ENCODE data around the gene CHD2.
"Not testable (repeated sequence)": the region's sequence is repeated elsewhere in the genome, so short reads cannot be mapped to it uniquely, and the experiment has no call there.

Gene CHD2

GRCh38 chr15:93036951-93037819 is 137.1 kb downstream of the CHD2 start:
- intact Hi-C loops (cut with DNase I) = no loop called here

DNA sequence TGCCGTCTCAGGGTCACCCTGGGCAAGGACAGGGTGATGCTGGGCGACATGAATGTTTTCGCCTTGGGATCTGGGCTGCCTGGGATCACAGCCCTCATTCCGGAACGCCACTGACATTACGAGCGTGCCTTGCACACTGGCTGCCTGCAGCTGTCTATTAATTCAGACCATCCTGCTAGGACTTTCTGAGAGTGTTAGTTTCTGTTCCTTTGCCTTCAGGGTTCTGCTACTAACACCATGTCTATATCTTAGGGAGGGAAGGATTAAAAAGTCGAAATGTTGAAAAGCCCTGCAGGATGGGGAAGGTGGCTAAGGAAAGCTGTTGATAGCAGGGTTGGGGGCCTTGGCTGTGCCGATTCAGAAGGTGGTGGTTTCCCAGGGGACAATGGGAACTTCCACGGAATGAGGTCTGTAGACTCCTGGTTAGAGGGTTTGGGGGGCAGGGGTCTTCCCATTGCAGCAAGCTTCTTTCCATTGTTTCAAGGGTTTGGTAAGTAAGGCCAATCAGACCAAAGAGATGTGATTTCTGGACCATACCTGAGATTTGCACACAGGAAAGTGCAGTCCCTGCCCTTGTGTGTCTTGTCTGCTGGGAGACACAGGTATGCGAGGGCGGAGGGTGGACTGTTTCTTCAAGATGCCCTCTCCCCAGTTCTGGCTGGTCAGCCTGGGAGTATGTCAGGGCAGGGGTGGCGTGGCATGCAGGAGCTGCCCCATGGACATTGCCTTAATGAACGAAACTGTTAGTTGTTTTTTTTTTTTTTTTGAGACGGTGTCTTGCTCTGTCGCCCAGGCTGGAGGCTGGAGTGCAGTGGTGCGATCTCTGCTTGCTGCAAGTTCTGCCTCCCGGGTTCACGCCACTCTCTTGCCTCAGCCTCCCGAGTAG is 137.9 kb downstream of the CHD2 start:
- peak in 9 of 42 donors; percentile 3 to 31 (median 9) for DNase-seq

More at GRCh38 chr15:93036951-93037819, 137.1 kb downstream of the CHD2 start:
- DNase-seq = peak in 40 of 42 donors; percentile 25 to 83 (median 63)

GRCh38 chr15:93039562-93040287 is 139.6 kb downstream of the CHD2 start:
- DNase-seq = peak in 2 of 42 donors; percentile 3 to 15
- intact Hi-C loops (cut with DNase I) = not testable (repeated sequence)

More for the DNA sequence above, 137.9 kb downstream of the CHD2 start:
- intact Hi-C loops (cut with DNase I) = no loop called here

DNA sequence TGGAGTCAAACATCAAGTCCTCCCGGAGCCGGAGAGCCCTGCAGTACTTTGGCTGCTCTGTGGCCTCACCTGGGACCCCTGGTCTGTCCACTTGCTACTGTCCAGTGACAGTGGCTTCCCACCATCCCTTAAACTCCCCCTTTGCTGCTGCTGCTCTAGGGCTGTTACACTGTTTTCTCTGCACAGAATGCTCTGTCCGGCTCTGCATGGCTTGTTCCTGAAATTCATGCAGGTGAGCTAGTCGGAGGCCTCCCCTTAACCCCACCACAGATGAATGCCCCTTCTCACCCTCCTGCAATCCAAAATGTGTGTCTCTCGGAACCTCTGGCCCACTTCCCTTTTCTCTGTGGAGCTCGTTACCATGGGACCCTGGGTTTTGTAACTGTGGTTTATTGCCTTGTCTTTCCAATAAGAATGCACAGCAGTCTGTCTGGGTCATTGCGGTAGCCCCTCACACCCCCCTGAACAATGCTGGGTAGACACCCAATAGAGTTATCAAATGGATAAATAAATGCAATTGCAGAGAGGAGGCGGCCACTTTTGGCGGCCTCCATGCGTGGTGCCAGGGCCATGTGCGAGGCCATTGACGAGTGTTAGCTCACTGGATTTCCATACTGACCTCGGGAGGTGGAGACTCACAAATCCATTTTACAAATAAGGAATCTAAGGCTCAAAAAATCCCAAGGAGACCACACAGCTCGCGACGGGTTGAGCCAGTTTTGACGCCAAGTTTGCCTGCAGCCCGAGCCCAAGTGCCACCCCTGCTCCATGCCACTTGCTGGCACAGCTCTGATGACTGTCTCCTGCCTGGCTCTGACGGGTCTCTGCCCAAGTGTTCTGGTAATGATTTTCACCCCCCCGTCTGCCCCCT is 140.4 kb downstream of the CHD2 start:
- intact Hi-C loops (cut with DNase I) = no loop called here
- DNase-seq = peak in 5 of 42 donors; percentile 7 to 30 (median 15)

GRCh38 chr15:93041159-93041547 is 141.0 kb downstream of the CHD2 start:
- peak in 1 of 42 donors; percentile 13 for DNase-seq

DNA sequence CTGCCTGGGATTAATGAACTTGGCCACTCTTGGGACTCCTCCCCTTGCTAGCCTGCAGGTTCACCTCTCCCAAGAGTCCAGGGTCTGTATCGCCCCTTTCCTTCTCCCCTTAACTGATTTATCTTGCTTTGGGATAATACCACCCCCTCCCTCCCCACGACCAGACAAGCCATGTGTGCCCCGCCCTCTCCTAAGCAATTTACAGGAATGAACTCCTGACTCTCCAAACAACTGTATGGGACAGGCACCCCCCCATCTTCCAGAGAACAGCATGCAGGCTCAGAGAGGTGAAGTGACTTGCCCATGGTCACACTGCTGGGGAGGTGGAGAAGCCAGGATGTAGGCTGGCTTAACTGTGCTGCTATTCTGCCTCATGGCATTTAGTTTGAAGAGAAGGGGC is 142.1 kb downstream of the CHD2 start:
- intact Hi-C loops (cut with DNase I) = no loop called here
- peak in 1 of 42 donors; percentile 0 for DNase-seq

More at GRCh38 chr15:93041159-93041547, 141.0 kb downstream of the CHD2 start:
- intact Hi-C loops (cut with DNase I) = no loop called here

- no peak for DNase-seq
- intact Hi-C loops (cut with DNase I) = no loop called here
Measured at GRCh38 chr15:93042691-93043378, 142.7 kb downstream of the CHD2 start.

DNA sequence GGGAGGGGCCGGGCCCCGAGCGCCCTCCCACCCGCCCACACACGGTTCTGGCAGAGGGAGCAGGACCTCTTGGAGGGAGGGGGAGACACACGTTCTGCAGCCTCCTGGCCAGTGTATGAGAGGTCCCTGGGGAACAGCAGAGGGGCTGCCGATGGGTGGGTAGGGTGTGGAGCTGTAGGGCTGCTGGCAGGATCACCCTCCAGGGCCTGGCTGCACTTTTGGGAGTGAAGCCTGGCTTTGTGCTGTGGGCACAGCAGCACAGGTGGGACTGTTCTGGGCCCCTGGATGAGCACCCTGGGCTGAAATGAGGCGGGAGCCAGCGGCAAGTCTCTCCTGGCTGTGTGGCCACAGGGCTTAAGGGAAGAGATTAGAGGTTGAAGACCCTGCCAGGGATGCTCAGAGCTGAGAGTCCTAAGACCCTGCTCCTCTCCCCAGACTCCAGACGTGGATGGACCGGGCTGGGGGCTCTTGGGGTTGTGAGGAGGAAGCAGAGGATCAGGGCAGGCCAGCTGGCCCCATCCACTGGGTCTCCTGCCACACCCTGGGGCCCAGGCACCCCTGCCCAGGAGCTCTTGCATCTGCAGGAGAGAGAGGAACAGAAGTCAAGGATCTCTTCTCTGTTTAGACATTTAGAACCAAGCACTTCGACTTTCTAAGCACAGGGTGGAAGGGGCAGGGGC is 143.6 kb downstream of the CHD2 start:
- no peak for DNase-seq
- intact Hi-C loops (cut with DNase I) = no loop called here

DNA sequence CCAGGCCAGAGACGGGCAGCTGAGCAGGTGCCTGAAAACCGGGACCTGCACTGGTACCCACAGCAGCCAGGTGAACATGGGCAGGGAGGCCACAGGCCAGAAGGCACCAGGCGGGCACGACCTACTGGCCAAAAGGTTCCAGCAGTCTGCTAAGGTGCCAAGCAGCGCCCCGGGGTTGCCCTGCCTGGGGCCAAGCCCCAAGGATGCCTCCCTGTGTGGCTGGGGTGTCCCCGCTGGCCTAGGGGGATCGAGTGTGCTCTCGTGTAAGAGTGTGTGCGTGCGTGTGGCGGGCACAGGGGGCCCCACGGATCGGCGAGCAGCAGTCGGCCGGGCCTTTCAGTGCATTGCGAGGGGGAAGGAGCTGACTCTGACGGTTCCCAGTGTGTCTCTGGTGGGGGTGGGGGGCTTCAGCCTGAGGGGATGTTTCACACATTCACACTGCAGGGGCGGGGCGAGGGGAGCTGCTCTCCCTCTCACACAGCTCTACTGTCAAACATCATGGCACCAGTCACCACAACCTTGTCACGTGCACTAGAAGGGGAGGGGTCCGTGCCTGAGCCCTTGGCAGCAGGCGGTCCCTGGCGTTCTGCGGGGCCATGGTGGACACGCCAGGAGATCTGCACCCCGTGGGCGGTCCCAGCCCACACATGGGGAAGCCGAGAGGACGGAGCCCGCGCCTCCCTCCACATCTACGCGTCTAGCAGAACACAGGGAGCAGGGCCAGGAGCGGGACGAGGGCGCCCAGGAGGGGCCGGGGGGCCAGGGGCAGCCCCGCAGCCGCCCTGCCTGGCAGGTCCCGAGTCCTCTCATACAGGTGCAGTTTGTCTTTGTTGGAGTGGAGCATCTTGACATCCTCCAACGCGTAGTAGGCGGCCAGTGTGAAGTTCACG is 144.4 kb downstream of the CHD2 start:
- intact Hi-C loops (cut with DNase I) = no loop called here
- DNase-seq = no peak

- DNase-seq = no peak
- intact Hi-C loops (cut with DNase I) = no loop called here
Measured at GRCh38 chr15:93045191-93045785, 145.2 kb downstream of the CHD2 start.

DNA sequence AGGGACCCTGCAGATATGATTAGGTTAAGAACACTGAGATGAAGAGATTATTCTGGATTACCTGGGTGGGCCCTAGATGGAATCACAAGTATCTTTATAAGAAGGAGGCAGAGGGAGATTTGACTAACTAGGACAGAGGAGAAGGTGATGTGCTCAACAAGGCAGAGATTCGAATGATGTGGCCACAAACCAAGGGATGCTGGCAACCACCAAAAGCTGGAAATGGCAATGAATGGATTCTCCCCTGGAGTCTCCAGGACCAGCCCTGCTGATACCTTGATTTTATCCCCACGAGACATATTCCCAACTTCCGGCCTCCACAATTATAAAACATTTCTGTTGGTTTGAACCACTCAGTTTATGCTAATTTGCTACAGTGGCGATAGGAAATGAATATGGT is 146.0 kb downstream of the CHD2 start:
- intact Hi-C loops (cut with DNase I) = no loop called here

GRCh38 chr15:93046721-93047120 is 146.6 kb downstream of the CHD2 start:
- DNase-seq = no peak
- intact Hi-C loops (cut with DNase I) = no loop called here

More for the DNA sequence above, 146.0 kb downstream of the CHD2 start:
- DNase-seq = no peak

GRCh38 chr15:93047621-93048425 is 147.7 kb downstream of the CHD2 start:
- DNase-seq = no peak
- intact Hi-C loops (cut with DNase I) = no loop called here

DNA sequence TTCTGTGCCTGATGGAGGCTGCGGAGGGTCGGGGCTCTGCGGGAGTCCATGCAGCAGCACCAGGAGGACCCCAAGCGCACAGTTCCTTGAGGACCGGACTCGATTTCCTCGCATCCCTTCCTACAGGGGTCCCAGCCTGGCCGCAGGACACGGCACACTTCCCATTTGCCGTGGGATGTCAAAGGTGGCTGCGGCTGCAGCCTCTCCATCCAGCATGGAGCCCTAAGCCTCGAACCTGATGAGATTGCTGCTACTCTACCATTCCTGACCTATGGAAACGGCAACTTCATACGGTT is 148.2 kb downstream of the CHD2 start:
- intact Hi-C loops (cut with DNase I) = no loop called here
- DNase-seq = no peak

GRCh38 chr15:93048759-93049161 is 148.6 kb downstream of the CHD2 start:
- intact Hi-C loops (cut with DNase I) = no loop called here
- peak in 23 of 42 donors; percentile 33 to 78 (median 54) for DNase-seq
